ENCODE data around the gene CPT2. TPM values are rescaled to one million over a fixed set of nuclear protein-coding genes. Genes with fewer than 3 reads are reported as not detected.

The CPT2 gene
- 17.9 and 19.9 TPM in 2 replicates for total RNA-seq

DNA sequence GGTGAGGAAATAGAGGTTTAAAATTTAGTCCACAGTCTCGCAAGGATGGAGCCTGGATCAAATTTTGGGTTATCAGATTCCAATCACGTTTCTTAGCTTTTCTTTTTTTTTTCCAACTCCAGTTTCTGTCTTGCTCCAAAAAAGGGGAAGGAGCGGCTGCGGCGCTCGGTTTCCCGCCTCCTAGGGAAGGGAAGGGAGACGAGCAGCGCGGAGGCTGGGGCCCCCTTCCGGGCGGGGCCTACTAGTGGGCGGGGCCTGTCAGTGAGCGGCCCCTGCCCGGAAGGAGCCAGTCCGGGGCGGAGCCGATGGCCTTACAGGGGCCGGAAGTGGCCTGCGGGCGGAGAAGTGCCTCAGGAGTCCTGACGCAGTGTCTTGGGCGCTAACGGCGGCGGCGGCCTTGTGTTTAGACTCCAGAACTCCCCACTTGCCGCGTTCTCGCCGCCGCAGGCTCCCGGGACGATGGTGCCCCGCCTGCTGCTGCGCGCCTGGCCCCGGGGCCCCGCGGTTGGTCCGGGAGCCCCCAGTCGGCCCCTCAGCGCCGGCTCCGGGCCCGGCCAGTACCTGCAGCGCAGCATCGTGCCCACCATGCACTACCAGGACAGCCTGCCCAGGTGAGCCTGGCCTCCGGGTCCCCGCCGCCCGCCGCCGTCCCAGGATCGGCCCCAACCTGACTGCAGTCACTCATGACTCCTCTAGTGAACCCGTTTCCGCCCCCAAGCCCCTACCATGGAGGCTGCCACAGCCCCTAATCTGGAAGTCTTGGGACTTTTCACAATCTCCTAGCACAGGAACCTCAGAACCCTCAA, at the start of gene CPT2:
CPT2 (plus strand) TSS at position 340 of the 806 bp plus-strand sequence; CDS start at position 460, 120 bp downstream.

GRCh38 chr1:53220171-53220961, 23.7 kb downstream of the CPT2 start, which contains the start of gene CZIB:
TSS of gene CZIB (minus strand) at chr1:53220634. CDS start at chr1:53220575, 59 bp downstream.

GRCh38 chr1:53238197-53239155, 41.9 kb downstream of the CPT2 start, which contains the start of gene MAGOH:
TSS of gene MAGOH (minus strand) at chr1:53238518. CDS start at chr1:53238448, 70 bp downstream.

Other genes with a start within 250 kb of the CPT2 start
- gene PODN, start 134.6 kb upstream of the CPT2 start, total RNA-seq = 10.2 and 110 TPM in 2 replicates
- 0.14 and 3.7 TPM in 2 replicates for gene SLC1A7, start 54.2 kb upstream of the CPT2 start, total RNA-seq
- 38.5 and 41.8 TPM in 2 replicates for gene CZIB, start 23.8 kb downstream of the CPT2 start, total RNA-seq
- gene MAGOH, start 41.7 kb downstream of the CPT2 start, total RNA-seq = 27.1 and 31.1 TPM in 2 replicates
- gene LRP8, start 131.2 kb downstream of the CPT2 start, total RNA-seq = 51.2 and 55.1 TPM in 2 replicates

Measured in placental pericyte (primary cell).